Urinary bladder (tissue), 4 donors: ENCODE measurements around the gene RBM47. TPM values are rescaled to one million over a fixed set of nuclear protein-coding genes. Genes with fewer than 3 reads are reported as not detected.

ENCODE experiments used
- DNase-seq: peaks from one replicate; pipeline ENCODE4 v3.0.0-alpha.2; 2015; ENCODE audit errors: extremely low spot score
- H3K27ac ChIP-seq: one replicate; pipeline ENCODE4 v1.5.1; 2013; ENCODE audit warnings: low read depth, mild to moderate bottlenecking, moderate library complexity
- H3K36me3 ChIP-seq: one replicate; pipeline ENCODE4 v1.6.1; 2013; ENCODE audit warnings: mild to moderate bottlenecking, moderate library complexity; ENCODE audit not compliant: insufficient read depth
- H3K4me1 ChIP-seq: one replicate; pipeline ENCODE4 v1.6.1; 2013; ENCODE audit warnings: mild to moderate bottlenecking, moderate library complexity; ENCODE audit not compliant: insufficient read depth
- H3K4me3 ChIP-seq: one replicate; pipeline ENCODE4 v1.5.1; 2013; ENCODE audit warnings: low read depth, low read length
- WGBS: extraction: QIAGEN DNeasy Blood & Tissue Kit; methylation state at CpG from one replicate; pipeline ENCODE4 v1.1.7; 2013; 5-methylcytosine and 5-hydroxymethylcytosine counted together
- polyA plus RNA-seq: library from polyadenylated mRNA; stranded (reverse); fragments of 200-250 nt; gene quantifications from one replicate; pipeline ENCODE4 v1.2.3, GENCODE V29; 2013
- total RNA-seq: library from RNA; depleted of rRNA; stranded (reverse); fragments of >200 nt; gene quantifications from one replicate; pipeline ENCODE4 v1.2.3, GENCODE V29; 2014
- donor health status: healthy with polysubstance abuse.
- donor health status: healthy.

Gene RBM47
- total and polyA plus RNA-seq, 2 donors = 7.6 to 18.6 TPM

GRCh38 chr4:40613456-40613855 lies 16.2 kb downstream of the RBM47 start:
- H3K36me3 ChIP-seq = peaks cover 1% of the 10 kb centered on the region
- H3K4me3 ChIP-seq = no peak overlapping the region
- no peaks in the 10 kb centered on the region for H3K4me1 ChIP-seq
- H3K27ac ChIP-seq = no peak overlapping the region
- DNase-seq = no peak
- 71% methylated on average over 1 of the region's 1 CpG for WGBS

GRCh38 chr4:40612831-40613230 lies 16.8 kb downstream of the RBM47 start:
- peaks cover 1% of the 10 kb centered on the region for H3K36me3 ChIP-seq
- H3K27ac ChIP-seq = no peak overlapping the region
- no peak for DNase-seq
- 73% methylated on average over 2 of the region's 2 CpGs for WGBS
- H3K4me1 ChIP-seq = no peaks in the 10 kb centered on the region
- no peak overlapping the region for H3K4me3 ChIP-seq

GRCh38 chr4:40612283-40612682 lies 17.4 kb downstream of the RBM47 start:
- WGBS = 93% methylated on average over 4 of the region's 4 CpGs
- no peaks in the 10 kb centered on the region for H3K4me1 ChIP-seq
- no peak for DNase-seq
- H3K27ac ChIP-seq = no peak overlapping the region
- no peak overlapping the region for H3K4me3 ChIP-seq
- peaks cover 1% of the 10 kb centered on the region for H3K36me3 ChIP-seq

- 64% methylated on average over 2 of the region's 2 CpGs for WGBS
- no peak for DNase-seq
- Histone ChIP-seq H3K4me1 (no peaks in the 10 kb centered on the region), H3K36me3 (peaks cover 1% of the 10 kb centered on the region), H3K4me3 (no peak overlapping the region), H3K27ac (no peak overlapping the region)
Measured at GRCh38 chr4:40608628-40609027, 21.0 kb downstream of the RBM47 start.

GRCh38 chr4:40607221-40607620 lies 22.4 kb downstream of the RBM47 start:
- Histone ChIP-seq H3K4me3 (no peak overlapping the region), H3K4me1 (no peaks in the 10 kb centered on the region), H3K36me3 (peaks cover 1% of the 10 kb centered on the region), H3K27ac (no peak overlapping the region)
- WGBS = 88% methylated on average over 3 of the region's 3 CpGs
- no peak for DNase-seq

GRCh38 chr4:40606239-40606767 lies 23.4 kb downstream of the RBM47 start:
- H3K36me3 ChIP-seq = peaks cover under 1% of the 10 kb centered on the region
- no peak overlapping the region for H3K27ac ChIP-seq
- H3K4me1 ChIP-seq = no peaks in the 10 kb centered on the region
- no peak for DNase-seq
- H3K4me3 ChIP-seq = no peak overlapping the region
- WGBS = 75% methylated on average over 6 of the region's 6 CpGs

- Histone ChIP-seq H3K27ac (no peak overlapping the region), H3K4me3 (no peak overlapping the region), H3K4me1 (no peaks in the 10 kb centered on the region), H3K36me3 (no peaks in the 10 kb centered on the region)
- DNase-seq = no peak
Measured at GRCh38 chr4:40603281-40603680, 26.4 kb downstream of the RBM47 start.

- no peak for DNase-seq
- no peak overlapping the region for H3K4me3 ChIP-seq
- H3K36me3 ChIP-seq = no peaks in the 10 kb centered on the region
- no peaks in the 10 kb centered on the region for H3K4me1 ChIP-seq
- H3K27ac ChIP-seq = no peak overlapping the region
- 84% methylated on average over 7 of the region's 7 CpGs for WGBS
Measured at GRCh38 chr4:40601641-40602040, 28.0 kb downstream of the RBM47 start.

- WGBS = 92% methylated on average over 10 of the region's 10 CpGs
- Histone ChIP-seq H3K4me1 (no peaks in the 10 kb centered on the region), H3K36me3 (no peaks in the 10 kb centered on the region), H3K4me3 (no peak overlapping the region), H3K27ac (no peak overlapping the region)
- no peak for DNase-seq
Measured at GRCh38 chr4:40600850-40601249, 28.8 kb downstream of the RBM47 start.

- 81% methylated on average over 2 of the region's 2 CpGs for WGBS
Measured at GRCh38 chr4:40599431-40599830, 30.2 kb downstream of the RBM47 start.

GRCh38 chr4:40596522-40596921 lies 33.1 kb downstream of the RBM47 start:
- no peaks in the 10 kb centered on the region for H3K36me3 ChIP-seq
- no peaks in the 10 kb centered on the region for H3K4me1 ChIP-seq
- H3K27ac ChIP-seq = no peak overlapping the region
- 70% methylated on average over 4 of the region's 4 CpGs for WGBS
- no peak for DNase-seq
- no peak overlapping the region for H3K4me3 ChIP-seq

More at GRCh38 chr4:40599431-40599830, 30.2 kb downstream of the RBM47 start:
- Histone ChIP-seq H3K36me3 (no peaks in the 10 kb centered on the region), H3K4me1 (no peaks in the 10 kb centered on the region), H3K27ac (no peak overlapping the region), H3K4me3 (no peak overlapping the region)
- no peak for DNase-seq

- no peak for DNase-seq
- no peaks in the 10 kb centered on the region for H3K36me3 ChIP-seq
- H3K4me1 ChIP-seq = no peaks in the 10 kb centered on the region
- no peak overlapping the region for H3K27ac ChIP-seq
- H3K4me3 ChIP-seq = no peak overlapping the region
- 77% methylated on average over 5 of the region's 5 CpGs for WGBS
Measured at GRCh38 chr4:40595981-40596380, 33.7 kb downstream of the RBM47 start.

GRCh38 chr4:40594261-40595178 lies 35.1 kb downstream of the RBM47 start:
- Histone ChIP-seq H3K4me1 (no peaks in the 10 kb centered on the region), H3K27ac (no peak overlapping the region), H3K4me3 (no peak overlapping the region), H3K36me3 (no peaks in the 10 kb centered on the region)
- no peak for DNase-seq
- WGBS = 66% methylated on average over 14 of the region's 14 CpGs

GRCh38 chr4:40592034-40592433 lies 37.6 kb downstream of the RBM47 start:
- H3K36me3 ChIP-seq = no peaks in the 10 kb centered on the region

More at GRCh38 chr4:40592034-40592433, 37.6 kb downstream of the RBM47 start:
- Histone ChIP-seq H3K27ac (no peak overlapping the region), H3K4me3 (no peak overlapping the region), H3K4me1 (no peaks in the 10 kb centered on the region)
- WGBS = 90% methylated on average over 3 of the region's 3 CpGs
- no peak for DNase-seq
